GM19395 (cell line): ENCODE results near the gene CPA2.

ENCODE experiments used
- ATAC-seq: cut with Tn5 transposase; IDR thresholded peaks from one replicate; pipeline ENCODE4 v1.9.1; 2021; ENCODE audit warnings: mild to moderate bottlenecking, moderate library complexity; ENCODE audit not compliant: unreplicated experiment

CPA2 gene

GRCh38 chr7:130278860-130279259 is 12.2 kb downstream of the CPA2 start:
- no peak for ATAC-seq

- no peak for ATAC-seq
Observed at GRCh38 chr7:130279286-130279685, 12.6 kb downstream of the CPA2 start.

DNA sequence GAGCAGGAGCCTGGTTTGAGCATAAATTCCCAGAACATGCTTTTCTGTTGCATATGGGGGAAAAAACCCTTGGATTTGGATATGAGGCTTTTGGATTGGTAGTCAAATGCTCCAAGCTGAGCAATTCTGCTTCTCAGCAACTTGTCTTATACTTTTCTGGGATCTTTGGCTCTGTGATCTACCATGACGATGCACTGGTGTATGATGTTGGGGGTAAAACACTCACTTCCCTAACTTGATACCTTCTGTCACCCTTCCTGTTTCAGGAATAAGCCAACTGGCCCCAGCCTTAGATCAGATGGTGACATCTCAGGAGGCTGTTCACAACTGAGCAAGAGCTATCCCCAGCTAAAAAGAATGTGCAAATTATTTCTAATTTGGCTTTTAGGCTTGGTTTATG is 13.2 kb downstream of the CPA2 start:
- no peak for ATAC-seq

GRCh38 chr7:130281260-130281659 is 14.6 kb downstream of the CPA2 start:
- no peak for ATAC-seq

- no peak for ATAC-seq
Observed at GRCh38 chr7:130286881-130287280, 20.2 kb downstream of the CPA2 start.

DNA sequence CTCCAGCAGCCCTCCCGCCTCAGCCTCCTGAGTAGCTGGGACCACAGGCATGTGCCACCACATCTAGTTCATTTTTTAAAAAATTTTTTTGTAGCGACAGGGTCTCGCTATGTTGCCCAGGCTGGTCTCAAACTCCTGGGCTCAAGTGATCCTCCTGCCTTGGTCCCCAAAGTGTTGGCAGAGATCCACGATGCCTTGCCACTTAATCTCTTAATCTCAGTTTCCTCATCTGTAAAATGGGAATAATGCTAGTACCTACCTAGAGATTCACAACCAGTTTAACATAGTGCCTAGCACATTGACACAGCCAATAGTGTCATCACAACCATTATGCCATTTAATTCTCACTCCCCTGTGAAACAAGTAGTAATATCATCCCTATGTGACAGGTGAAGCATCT is 21.5 kb downstream of the CPA2 start:
- no peak for ATAC-seq

DNA sequence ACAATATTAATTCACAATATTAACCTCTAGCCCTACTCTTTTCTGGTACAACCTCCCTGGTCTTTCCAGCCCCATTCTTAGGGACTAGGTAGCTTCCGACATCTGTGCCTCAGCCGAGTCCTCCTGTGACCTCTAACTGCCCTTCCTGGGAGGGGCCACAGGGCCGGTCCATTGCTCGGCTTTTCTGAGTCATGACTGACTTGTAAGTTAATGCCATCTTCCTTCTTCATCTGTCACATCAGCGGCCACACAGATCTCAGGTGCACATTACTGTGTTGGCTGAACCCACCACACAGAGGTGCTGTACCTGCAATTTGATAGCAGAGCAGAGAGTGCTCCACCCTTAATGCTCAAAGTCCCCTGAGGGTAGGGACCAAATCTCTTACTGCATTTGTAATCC is 22.2 kb downstream of the CPA2 start:
- ATAC-seq: no peak

DNA sequence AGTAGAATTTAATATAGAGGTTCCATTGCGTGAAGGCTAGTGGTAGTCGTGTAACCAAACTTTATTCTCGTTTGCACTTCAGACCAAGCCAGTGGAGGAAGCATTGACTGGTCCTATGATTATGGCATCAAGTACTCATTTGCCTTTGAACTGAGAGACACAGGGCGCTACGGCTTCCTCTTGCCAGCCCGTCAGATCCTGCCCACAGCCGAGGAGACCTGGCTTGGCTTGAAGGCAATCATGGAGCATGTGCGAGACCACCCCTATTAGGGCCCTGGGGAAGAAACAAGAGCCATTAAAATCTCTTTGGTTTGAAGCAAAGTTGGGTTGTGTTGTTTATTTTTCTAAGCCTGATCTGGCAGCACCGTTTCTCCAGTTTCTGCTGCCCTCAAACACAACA is 22.8 kb downstream of the CPA2 start:
- ATAC-seq: no peak

DNA sequence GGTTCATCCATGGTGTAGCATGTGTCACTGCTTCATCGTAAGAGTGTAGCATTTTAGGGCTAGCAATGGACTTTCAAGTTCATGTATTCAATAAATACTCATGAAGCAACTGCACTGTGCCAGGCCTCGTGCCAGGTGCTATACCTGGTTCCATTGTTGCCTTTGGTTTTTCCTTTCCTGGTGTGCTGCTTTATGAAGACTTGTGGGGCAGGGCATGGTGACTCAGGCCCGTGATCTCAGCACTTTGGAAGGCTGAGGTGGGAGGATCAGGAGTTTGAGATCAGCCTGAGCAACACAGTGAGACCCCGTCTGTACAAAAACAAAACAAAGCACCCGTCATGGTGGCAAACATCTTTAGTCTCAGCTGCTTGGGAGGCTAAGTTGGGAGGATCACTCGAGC is 24.1 kb downstream of the CPA2 start:
- no peak for ATAC-seq

- no peak for ATAC-seq
Observed at GRCh38 chr7:130292682-130293257, 26.1 kb downstream of the CPA2 start, which contains the start of gene CPA4. Gene CPA4 (plus strand): TSS chr7:130293161. CDS start chr7:130293181, 20 bp downstream.

- no peak for ATAC-seq
Observed at GRCh38 chr7:130293521-130293920, 26.9 kb downstream of the CPA2 start.

DNA sequence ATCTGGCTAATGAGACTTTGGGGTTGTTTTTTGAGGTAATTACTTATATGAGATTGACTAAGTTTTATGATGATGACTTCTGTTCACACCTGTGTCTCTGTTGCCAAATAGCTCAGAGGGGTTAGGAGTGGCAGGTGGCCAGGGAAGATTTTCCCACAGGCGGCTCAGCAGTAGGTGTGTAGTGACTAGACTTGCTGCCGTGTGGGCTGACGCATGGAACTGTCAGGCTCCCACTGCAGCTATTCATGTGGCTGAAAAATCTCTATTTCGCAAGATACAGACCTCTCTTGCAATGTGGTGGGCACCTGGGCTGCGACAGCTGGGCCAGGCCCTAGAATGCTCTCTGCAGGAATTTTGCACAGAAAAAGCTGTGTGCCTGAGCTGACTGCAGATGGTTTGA is 27.7 kb downstream of the CPA2 start:
- ATAC-seq: no peak

GRCh38 chr7:130296221-130296951 is 29.7 kb downstream of the CPA2 start:
- no peak for ATAC-seq

DNA sequence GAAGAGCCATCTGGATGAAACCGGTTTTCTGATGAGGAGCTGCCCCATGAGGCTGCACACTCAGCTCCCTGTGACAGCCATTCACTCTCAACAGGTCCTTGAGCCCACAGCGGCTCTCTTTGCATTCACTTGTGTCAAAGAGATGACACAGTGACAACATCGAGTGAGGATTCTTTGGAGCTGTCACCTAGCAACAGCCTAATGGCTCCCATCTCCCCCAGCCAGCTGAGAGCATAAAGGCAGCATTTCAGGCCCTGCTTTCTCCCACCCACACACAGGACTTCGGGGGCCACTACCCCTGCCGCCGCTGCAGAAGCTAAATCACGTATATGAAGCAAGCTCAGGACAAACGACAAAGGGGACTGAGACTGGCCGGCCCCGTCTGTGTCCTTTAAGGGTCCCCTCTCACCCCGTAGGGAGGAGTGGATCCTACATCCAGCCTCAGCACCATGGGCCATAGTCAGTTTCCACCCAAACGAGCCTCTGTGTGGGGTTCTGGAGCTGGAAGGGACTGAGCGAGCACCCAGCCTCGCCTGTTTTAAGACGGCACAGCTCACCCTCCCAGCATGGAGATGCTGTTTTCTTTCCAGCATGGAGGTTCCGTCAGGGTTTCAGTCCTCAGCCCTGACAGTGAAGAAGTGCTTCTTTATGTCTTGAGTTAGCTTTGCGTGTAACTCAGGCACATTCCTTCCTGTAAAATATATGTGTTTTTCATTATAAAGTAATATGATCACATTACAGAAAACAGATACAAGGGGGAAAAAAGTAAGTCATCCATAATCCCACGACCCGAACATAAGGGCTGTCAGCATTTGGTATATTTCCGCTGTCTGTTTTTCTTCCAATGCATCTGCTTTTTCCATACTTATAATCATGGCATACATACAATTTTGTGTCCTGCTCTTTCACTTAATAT is 31.2 kb downstream of the CPA2 start:
- ATAC-seq: no peak

DNA sequence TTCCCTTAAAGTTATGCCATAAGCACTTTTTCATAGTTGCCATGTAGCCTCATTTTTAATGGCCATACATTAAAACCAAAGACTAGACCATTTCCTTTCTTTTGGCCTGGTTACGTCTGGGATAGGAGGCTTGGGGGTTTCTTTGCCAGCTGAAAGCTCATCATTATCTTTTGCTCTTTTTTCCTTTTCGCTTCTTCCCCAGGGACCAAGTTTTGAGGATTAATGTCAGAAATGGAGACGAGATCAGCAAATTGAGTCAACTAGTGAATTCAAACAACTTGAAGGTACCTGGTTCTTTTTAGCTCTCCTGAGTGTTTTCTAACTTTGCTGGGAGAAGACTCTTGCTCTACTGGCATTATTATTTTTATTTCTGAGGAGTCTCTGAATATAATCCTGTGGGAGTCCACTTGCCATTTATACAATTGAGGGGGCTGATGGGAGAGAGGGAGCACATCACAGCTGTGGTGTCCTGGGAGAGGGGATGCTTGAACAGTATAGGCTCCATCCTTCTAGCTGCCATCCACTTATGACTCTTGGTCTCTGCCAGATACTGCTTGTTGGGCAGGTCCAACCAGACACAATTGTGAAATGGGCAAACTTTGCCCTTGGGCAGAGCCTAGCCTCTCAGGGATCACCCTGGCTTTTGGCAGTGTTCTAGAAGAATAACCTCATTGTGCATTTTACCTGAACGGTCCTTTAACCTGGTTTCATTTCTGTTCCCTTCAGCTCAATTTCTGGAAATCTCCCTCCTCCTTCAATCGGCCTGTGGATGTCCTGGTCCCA is 32.1 kb downstream of the CPA2 start:
- no peak for ATAC-seq

- ATAC-seq: no peak
Observed at GRCh38 chr7:130299866-130300265, 33.2 kb downstream of the CPA2 start.

- ATAC-seq: no peak
Observed at GRCh38 chr7:130301501-130302020, 34.9 kb downstream of the CPA2 start.

- ATAC-seq: no peak
Observed at GRCh38 chr7:130302649-130303048, 36.0 kb downstream of the CPA2 start.

- ATAC-seq: no peak
Observed at GRCh38 chr7:130303127-130303526, 36.5 kb downstream of the CPA2 start.

GRCh38 chr7:130303551-130303950 is 36.9 kb downstream of the CPA2 start:
- no peak for ATAC-seq

- no peak for ATAC-seq
Observed at GRCh38 chr7:130303982-130304381, 37.3 kb downstream of the CPA2 start.
